Breast epithelium (tissue), 3 donors: ENCODE data around the gene CBLL2.

Experiments used
- CTCF ChIP-seq, 3 donors: fragments of 450-650 bp; IDR thresholded peaks; one replicate each; pipeline ENCODE4 v1.5.1; 2016 to 2017; ENCODE audit warnings: antibody characterized with exemption in 3 of 3, mild to moderate bottlenecking in 3 of 3, moderate library complexity in 3 of 3
- POLR2AphosphoS5 ChIP-seq, 3 donors: sonication (generic); formaldehyde crosslinking; IDR thresholded peaks; one replicate each; pipeline ENCODE4 v1.6.1; 2017; ENCODE audit warnings: antibody characterized with exemption in 3 of 3

GRCh38 chrX:22237479-22237878, 35.2 kb upstream of the CBLL2 start:
- TF ChIP-seq CTCF (IDR thresholded peaks at IDR 0.05) (no peak), POLR2AphosphoS5 (IDR thresholded peaks at IDR 0.05) (no peak)
